Myocyte (in vitro differentiated cells): ENCODE data around the gene GNPTAB. TPM values are rescaled to one million over a fixed set of nuclear protein-coding genes. Genes with fewer than 3 reads are reported as not detected.
"Not testable (repeated sequence)": the region's sequence is repeated elsewhere in the genome, so short reads cannot be mapped to it uniquely, and the experiment has no call there.

Experiments
- DNase-seq: peaks from one replicate; pipeline ENCODE4 v3.0.0-alpha.2; 2012; ENCODE audit warnings: low read depth
- total RNA-seq: library from RNA; depleted of rRNA; stranded (reverse); fragments of >200 nt; gene quantifications from 2 replicates; pipeline ENCODE4 v1.2.3, GENCODE V29; 2014

Gene GNPTAB
- total RNA-seq, 1 donor from 2014 or later = 33.5 TPM

GRCh38 chr12:101740566-101740965 is 90.2 kb downstream of the GNPTAB start:
- DNase-seq = no peak

- no peak for DNase-seq
Observed at GRCh38 chr12:101738920-101739665, 91.7 kb downstream of the GNPTAB start, which contains the start of gene SYCP3. SYCP3 (minus strand) TSS chr12:101739462; CDS start chr12:101737935, 1,527 bp downstream.

- DNase-seq = no peak
Observed at GRCh38 chr12:101737476-101737875, 93.3 kb downstream of the GNPTAB start.

- DNase-seq = not testable (repeated sequence)
Observed at GRCh38 chr12:101734482-101734881, 96.3 kb downstream of the GNPTAB start.

- no peak for DNase-seq
Observed at GRCh38 chr12:101733166-101733565, 97.6 kb downstream of the GNPTAB start.

- DNase-seq = no peak
Observed at GRCh38 chr12:101732318-101732717, 98.4 kb downstream of the GNPTAB start.

GRCh38 chr12:101729842-101730241 is 100.9 kb downstream of the GNPTAB start:
- DNase-seq = no peak

GRCh38 chr12:101727098-101727497 is 103.7 kb downstream of the GNPTAB start:
- no peak for DNase-seq

GRCh38 chr12:101722392-101722791 is 108.4 kb downstream of the GNPTAB start:
- DNase-seq = no peak

- no peak for DNase-seq
Observed at GRCh38 chr12:101720118-101720517, 110.6 kb downstream of the GNPTAB start.

- DNase-seq = no peak
Observed at GRCh38 chr12:101719566-101719965, 111.2 kb downstream of the GNPTAB start.

GRCh38 chr12:101714877-101715444 is 115.8 kb downstream of the GNPTAB start:
- DNase-seq = no peak

GRCh38 chr12:101713930-101714329 is 116.8 kb downstream of the GNPTAB start:
- DNase-seq = no peak

- no peak for DNase-seq
Observed at GRCh38 chr12:101713059-101713682, 117.6 kb downstream of the GNPTAB start.

GRCh38 chr12:101710288-101710687 is 120.5 kb downstream of the GNPTAB start:
- DNase-seq = no peak

GRCh38 chr12:101707131-101707782 is 123.5 kb downstream of the GNPTAB start:
- DNase-seq = no peak

- no peak for DNase-seq
Observed at GRCh38 chr12:101706403-101706802, 124.4 kb downstream of the GNPTAB start.

- no peak for DNase-seq
Observed at GRCh38 chr12:101703487-101703886, 127.3 kb downstream of the GNPTAB start.

GRCh38 chr12:101700299-101700820 is 130.4 kb downstream of the GNPTAB start:
- DNase-seq = no peak

- peak; percentile 18 for DNase-seq
Observed at GRCh38 chr12:101698800-101699347, 131.9 kb downstream of the GNPTAB start.
